SK-N-SH treated with all-trans-retinoic acid at 6 μM for 48 hours (cell line): ENCODE results near the gene TRPM2.

Experiments used
- ESRRG ChIP-seq: fragments of 250-450 bp; sonication (Bioruptor Pico); IDR thresholded peaks from 2 replicates; pipeline ENCODE4 v1.6.1; 2021; ENCODE audit warnings: mild to moderate bottlenecking
- OSR1 ChIP-seq: fragments of 250-450 bp; sonication (Bioruptor Pico); IDR thresholded peaks from 2 replicates; pipeline ENCODE4 v1.8.0; 2022; ENCODE audit warnings: moderate library complexity, mild to moderate bottlenecking, inconsistent platforms
- ZFP3 ChIP-seq: fragments of 250-450 bp; sonication (Bioruptor Pico); IDR thresholded peaks from 2 replicates; pipeline ENCODE4 v1.5.0; 2020; ENCODE audit warnings: mild to moderate bottlenecking, moderate library complexity
- ZFP30 ChIP-seq: fragments of 450-650 bp; formaldehyde crosslinking; IDR thresholded peaks from 2 replicates; pipeline ENCODE4 v1.5.0; 2022; ENCODE audit warnings: mild to moderate bottlenecking, moderate library complexity
- ZNF8 ChIP-seq: fragments of 450-650 bp; formaldehyde crosslinking; IDR thresholded peaks from 2 replicates; pipeline ENCODE4 v1.5.0; 2020; ENCODE audit warnings: mild to moderate bottlenecking, moderate library complexity
- TF ChIP-seq, protein P1 (sequence below): fragments of 250-450 bp; sonication (Bioruptor Pico); IDR thresholded peaks from 2 replicates; pipeline ENCODE4 v1.5.0; 2020; ENCODE audit warnings: mild to moderate bottlenecking, moderate library complexity
- TF ChIP-seq, protein P2 (sequence below): fragments of 250-450 bp; sonication (Bioruptor Pico); IDR thresholded peaks from 2 replicates; pipeline ENCODE4 v1.8.0; 2020; ENCODE audit warnings: mild to moderate bottlenecking, moderate library complexity, borderline replicate concordance
- TF ChIP-seq, protein P3 (sequence below): fragments of 250-450 bp; sonication (Bioruptor Pico); IDR thresholded peaks from 2 replicates; pipeline ENCODE4 v1.8.0; 2021; ENCODE audit warnings: low read depth, mild to moderate bottlenecking, moderate library complexity, borderline replicate concordance

DNA sequence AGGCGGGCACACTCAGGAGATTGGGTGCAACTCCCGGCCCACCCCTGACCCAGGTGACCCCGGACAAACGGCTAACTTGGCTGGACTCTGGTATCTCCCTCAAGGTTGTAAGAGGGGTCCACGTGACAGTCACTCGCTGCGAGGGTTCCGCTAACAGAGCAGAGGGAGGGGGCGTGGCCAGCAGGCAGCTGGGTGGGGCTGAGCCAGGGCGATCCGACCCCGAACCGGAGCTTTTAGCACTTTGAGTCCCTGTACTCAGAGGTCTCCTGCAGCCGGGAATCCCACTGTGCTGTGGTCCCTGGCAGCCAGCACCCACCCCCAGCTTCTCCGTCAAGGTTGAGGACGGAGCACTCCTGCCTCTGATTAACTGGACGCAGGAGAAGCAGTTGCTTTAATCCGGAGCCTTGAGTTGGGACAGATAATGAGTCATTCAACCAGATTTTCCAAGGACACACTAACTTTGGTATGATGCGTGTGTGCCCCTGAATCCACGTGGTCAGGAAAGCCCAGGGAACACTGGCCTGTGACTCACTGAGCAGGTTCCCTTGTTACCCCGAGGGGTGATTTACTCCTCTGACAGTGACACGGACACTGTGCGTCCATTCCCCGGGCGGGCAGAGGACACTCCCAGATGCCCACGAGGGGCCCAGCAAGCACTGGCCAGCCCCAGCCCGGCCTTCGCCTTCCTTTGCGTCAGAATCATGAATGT is 16.8 kb downstream of the TRPM2 start:
- TF ChIP-seq ESRRG (CRISPR knock-in tag) (no peak), ZNF8 (CRISPR knock-in tag) (no peak), ZFP3 (CRISPR knock-in tag) (no peak), ZFP30 (CRISPR knock-in tag) (no peak), OSR1 (CRISPR knock-in tag) (no peak)
- TF ChIP-seq, protein P1, sequence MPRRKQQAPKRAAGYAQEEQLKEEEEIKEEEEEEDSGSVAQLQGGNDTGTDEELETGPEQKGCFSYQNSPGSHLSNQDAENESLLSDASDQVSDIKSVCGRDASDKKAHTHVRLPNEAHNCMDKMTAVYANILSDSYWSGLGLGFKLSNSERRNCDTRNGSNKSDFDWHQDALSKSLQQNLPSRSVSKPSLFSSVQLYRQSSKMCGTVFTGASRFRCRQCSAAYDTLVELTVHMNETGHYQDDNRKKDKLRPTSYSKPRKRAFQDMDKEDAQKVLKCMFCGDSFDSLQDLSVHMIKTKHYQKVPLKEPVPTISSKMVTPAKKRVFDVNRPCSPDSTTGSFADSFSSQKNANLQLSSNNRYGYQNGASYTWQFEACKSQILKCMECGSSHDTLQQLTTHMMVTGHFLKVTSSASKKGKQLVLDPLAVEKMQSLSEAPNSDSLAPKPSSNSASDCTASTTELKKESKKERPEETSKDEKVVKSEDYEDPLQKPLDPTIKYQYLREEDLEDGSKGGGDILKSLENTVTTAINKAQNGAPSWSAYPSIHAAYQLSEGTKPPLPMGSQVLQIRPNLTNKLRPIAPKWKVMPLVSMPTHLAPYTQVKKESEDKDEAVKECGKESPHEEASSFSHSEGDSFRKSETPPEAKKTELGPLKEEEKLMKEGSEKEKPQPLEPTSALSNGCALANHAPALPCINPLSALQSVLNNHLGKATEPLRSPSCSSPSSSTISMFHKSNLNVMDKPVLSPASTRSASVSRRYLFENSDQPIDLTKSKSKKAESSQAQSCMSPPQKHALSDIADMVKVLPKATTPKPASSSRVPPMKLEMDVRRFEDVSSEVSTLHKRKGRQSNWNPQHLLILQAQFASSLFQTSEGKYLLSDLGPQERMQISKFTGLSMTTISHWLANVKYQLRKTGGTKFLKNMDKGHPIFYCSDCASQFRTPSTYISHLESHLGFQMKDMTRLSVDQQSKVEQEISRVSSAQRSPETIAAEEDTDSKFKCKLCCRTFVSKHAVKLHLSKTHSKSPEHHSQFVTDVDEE (CRISPR knock-in tag), result no peak
- TF ChIP-seq, protein P2, sequence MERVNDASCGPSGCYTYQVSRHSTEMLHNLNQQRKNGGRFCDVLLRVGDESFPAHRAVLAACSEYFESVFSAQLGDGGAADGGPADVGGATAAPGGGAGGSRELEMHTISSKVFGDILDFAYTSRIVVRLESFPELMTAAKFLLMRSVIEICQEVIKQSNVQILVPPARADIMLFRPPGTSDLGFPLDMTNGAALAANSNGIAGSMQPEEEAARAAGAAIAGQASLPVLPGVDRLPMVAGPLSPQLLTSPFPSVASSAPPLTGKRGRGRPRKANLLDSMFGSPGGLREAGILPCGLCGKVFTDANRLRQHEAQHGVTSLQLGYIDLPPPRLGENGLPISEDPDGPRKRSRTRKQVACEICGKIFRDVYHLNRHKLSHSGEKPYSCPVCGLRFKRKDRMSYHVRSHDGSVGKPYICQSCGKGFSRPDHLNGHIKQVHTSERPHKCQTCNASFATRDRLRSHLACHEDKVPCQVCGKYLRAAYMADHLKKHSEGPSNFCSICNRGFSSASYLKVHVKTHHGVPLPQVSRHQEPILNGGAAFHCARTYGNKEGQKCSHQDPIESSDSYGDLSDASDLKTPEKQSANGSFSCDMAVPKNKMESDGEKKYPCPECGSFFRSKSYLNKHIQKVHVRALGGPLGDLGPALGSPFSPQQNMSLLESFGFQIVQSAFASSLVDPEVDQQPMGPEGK (CRISPR knock-in tag), result no peak
- TF ChIP-seq, protein P3, sequence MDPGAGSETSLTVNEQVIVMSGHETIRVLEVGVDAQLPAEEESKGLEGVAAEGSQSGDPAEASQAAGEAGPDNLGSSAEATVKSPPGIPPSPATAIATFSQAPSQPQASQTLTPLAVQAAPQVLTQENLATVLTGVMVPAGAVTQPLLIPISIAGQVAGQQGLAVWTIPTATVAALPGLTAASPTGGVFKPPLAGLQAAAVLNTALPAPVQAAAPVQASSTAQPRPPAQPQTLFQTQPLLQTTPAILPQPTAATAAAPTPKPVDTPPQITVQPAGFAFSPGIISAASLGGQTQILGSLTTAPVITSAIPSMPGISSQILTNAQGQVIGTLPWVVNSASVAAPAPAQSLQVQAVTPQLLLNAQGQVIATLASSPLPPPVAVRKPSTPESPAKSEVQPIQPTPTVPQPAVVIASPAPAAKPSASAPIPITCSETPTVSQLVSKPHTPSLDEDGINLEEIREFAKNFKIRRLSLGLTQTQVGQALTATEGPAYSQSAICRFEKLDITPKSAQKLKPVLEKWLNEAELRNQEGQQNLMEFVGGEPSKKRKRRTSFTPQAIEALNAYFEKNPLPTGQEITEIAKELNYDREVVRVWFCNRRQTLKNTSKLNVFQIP (CRISPR knock-in tag), result no peak
